ENCODE measurements around the gene POU6F2. TPM values are rescaled to one million over a fixed set of nuclear protein-coding genes. Genes with fewer than 3 reads are reported as not detected.

The POU6F2 gene
- not detected in 2 replicates for total RNA-seq

GRCh38 chr7:38977685-38978084 is at the start of gene POU6F2:
Gene POU6F2 (plus strand): TSS chr7:38977909. CDS start chr7:38977954, 45 bp downstream.

Other genes starting within 250 kb of the POU6F2 start
- gene VPS41, start 68.7 kb upstream of the POU6F2 start, total RNA-seq, result 34.9 and 89.7 TPM in 2 replicates